OCI-LY1 (cell line): Measurements from ENCODE around the gene PHLDA2.

Experiments used
- CTCF ChIP-seq: fragments of 200-600 bp; sonication (generic), shearing (Covaris generic); IDR thresholded peaks from 2 replicates; pipeline ENCODE4 v1.5.1; 2017; ENCODE audit warnings: mild to moderate bottlenecking, antibody characterized with exemption, low read length, moderate library complexity, mixed read lengths
- EZH2 ChIP-seq: fragments of 200-600 bp; sonication (generic), shearing (Covaris generic); IDR thresholded peaks from 2 replicates; pipeline ENCODE4 v1.8.0; 2017; ENCODE audit warnings: borderline replicate concordance, mixed run types, mild to moderate bottlenecking, antibody characterized with exemption, low read length, moderate library complexity, mixed read lengths

- TF ChIP-seq CTCF, result peak; percentile 56
- TF ChIP-seq EZH2, result no peak
Measured at GRCh38 chr11:2975594-2975993, 46.4 kb upstream of the PHLDA2 start.
